IPS DF 4.7 (cell line): ENCODE data around the gene SUGCT.
"Not testable (repeated sequence)": the region's sequence is repeated elsewhere in the genome, so short reads cannot be mapped to it uniquely, and the experiment has no call there.

ENCODE experiments used
- DNase-seq: peaks from one replicate; pipeline ENCODE4 v3.0.0-alpha.2; 2013; ENCODE audit warnings: low spot score; ENCODE audit errors: extremely low read depth

Gene SUGCT

GRCh38 chr7:40199076-40199802 lies 64.4 kb downstream of the SUGCT start:
- DNase-seq, result no peak

GRCh38 chr7:40200791-40201190 lies 66.0 kb downstream of the SUGCT start:
- no peak for DNase-seq

- DNase-seq, result no peak
Observed at GRCh38 chr7:40202851-40203250, 68.0 kb downstream of the SUGCT start.

- DNase-seq, result no peak
Observed at GRCh38 chr7:40204581-40204980, 69.8 kb downstream of the SUGCT start.

GRCh38 chr7:40205992-40206391 lies 71.2 kb downstream of the SUGCT start:
- no peak for DNase-seq

- DNase-seq, result no peak
Observed at GRCh38 chr7:40211276-40212003, 76.6 kb downstream of the SUGCT start.

GRCh38 chr7:40213291-40213690 lies 78.5 kb downstream of the SUGCT start:
- DNase-seq, result no peak

GRCh38 chr7:40213856-40214255 lies 79.1 kb downstream of the SUGCT start:
- DNase-seq, result no peak

GRCh38 chr7:40218612-40219011 lies 83.8 kb downstream of the SUGCT start:
- DNase-seq, result not testable (repeated sequence)

GRCh38 chr7:40219917-40220316 lies 85.1 kb downstream of the SUGCT start:
- DNase-seq, result no peak

GRCh38 chr7:40220421-40220911 lies 85.7 kb downstream of the SUGCT start:
- no peak for DNase-seq

GRCh38 chr7:40221836-40222235 lies 87.0 kb downstream of the SUGCT start:
- no peak for DNase-seq

- no peak for DNase-seq
Observed at GRCh38 chr7:40223451-40224127, 88.8 kb downstream of the SUGCT start.

GRCh38 chr7:40230101-40230500 lies 95.3 kb downstream of the SUGCT start:
- DNase-seq, result no peak

GRCh38 chr7:40231796-40232195 lies 97.0 kb downstream of the SUGCT start:
- no peak for DNase-seq

- no peak for DNase-seq
Observed at GRCh38 chr7:40232242-40232893, 97.6 kb downstream of the SUGCT start.

- DNase-seq, result no peak
Observed at GRCh38 chr7:40234046-40234445, 99.2 kb downstream of the SUGCT start.

- no peak for DNase-seq
Observed at GRCh38 chr7:40234666-40235065, 99.9 kb downstream of the SUGCT start.

- no peak for DNase-seq
Observed at GRCh38 chr7:40237731-40238130, 102.9 kb downstream of the SUGCT start.

- no peak for DNase-seq
Observed at GRCh38 chr7:40239755-40240303, 105.0 kb downstream of the SUGCT start.

GRCh38 chr7:40243076-40243475 lies 108.3 kb downstream of the SUGCT start:
- DNase-seq, result no peak
